A673 (cell line): ENCODE data around the gene NFATC1. TPM values are rescaled to one million over a fixed set of nuclear protein-coding genes. Genes with fewer than 3 reads are reported as not detected.

Experiments
- BruUV-seq: library from RNA; stranded (reverse); fragments of 400-500 nt; replicated peaks from 2 replicates; lab custom pipeline; 2021; lab: Mats Ljungman, UMichigan
- CTCF ChIA-PET: fragments of 300-600 bp; sonication (Branson Sonifier 250); formaldehyde crosslinking; loops from one replicate; lab custom pipeline; 2022; ENCODE audit warnings: antibody characterized with exemption; lab: Charles Lee
- POLR2A ChIA-PET: fragments of 300-600 bp; sonication (Branson Sonifier 250); formaldehyde crosslinking; loops from one replicate; lab custom pipeline; 2022; ENCODE audit warnings: antibody characterized with exemption; ENCODE audit not compliant: low non-redundant PET; lab: Charles Lee
- DNase-seq: peaks from one replicate; pipeline ENCODE4 v3.0.0-alpha.2; 2015; ENCODE audit warnings: low spot score
- H3K27ac ChIP-seq: fragments of 200-600 bp; sonication (generic); 2 replicates; pipeline ENCODE4 v1.5.1; 2016; ENCODE audit warnings: mixed run types, low read depth, mild to moderate bottlenecking, mixed read lengths, antibody characterized with exemption, low read length; ENCODE audit not compliant: poor library complexity, severe bottlenecking
- H3K27me3 ChIP-seq: fragments of 200-600 bp; sonication (generic); replicated peaks from 2 replicates; pipeline ENCODE4 v1.6.1; 2017; ENCODE audit warnings: mixed run types, low read depth, mild to moderate bottlenecking, mixed read lengths, antibody characterized with exemption, low read length; ENCODE audit not compliant: insufficient read depth, poor library complexity
- H3K36me3 ChIP-seq: fragments of 200-600 bp; sonication (generic); 2 replicates; pipeline ENCODE4 v1.6.1; 2016; ENCODE audit warnings: mixed run types, mild to moderate bottlenecking, mixed read lengths, antibody characterized with exemption, low read length; ENCODE audit not compliant: insufficient read depth, poor library complexity, severe bottlenecking
- H3K4me1 ChIP-seq: fragments of 200-600 bp; sonication (generic); 2 replicates; pipeline ENCODE4 v1.6.1; 2017; ENCODE audit warnings: mixed run types, mild to moderate bottlenecking, mixed read lengths, antibody characterized with exemption, low read length; ENCODE audit not compliant: insufficient read depth, poor library complexity, severe bottlenecking
- H3K4me3 ChIP-seq: fragments of 200-600 bp; sonication (generic); 2 replicates; pipeline ENCODE4 v1.5.1; 2016; ENCODE audit warnings: low read depth, mixed run types, mild to moderate bottlenecking, mixed read lengths, low read length; ENCODE audit not compliant: poor library complexity, severe bottlenecking
- H3K9me3 ChIP-seq: fragments of 200-600 bp; sonication (generic); 2 replicates; pipeline ENCODE4 v1.6.1; 2016; ENCODE audit warnings: mixed run types, low read depth, mild to moderate bottlenecking, mixed read lengths, antibody characterized with exemption, low read length; ENCODE audit not compliant: poor library complexity, severe bottlenecking
- CTCF ChIP-seq: fragments of 300-800, 200-600 bp; sonication (generic); conservative IDR thresholded peaks from 2 replicates; pipeline ENCODE4 v1.5.1; 2017; ENCODE audit warnings: low read depth, mild to moderate bottlenecking, antibody characterized with exemption, low read length, moderate library complexity, mixed read lengths
- EZH2 ChIP-seq: fragments of 200-600 bp; sonication (generic); IDR thresholded peaks from 2 replicates; pipeline ENCODE4 v1.6.1; 2017; ENCODE audit warnings: borderline replicate concordance, low read depth, mild to moderate bottlenecking, mixed read lengths, antibody characterized with exemption, low read length; ENCODE audit not compliant: poor library complexity, severe bottlenecking
- intact Hi-C: fragments of 100-400 bp; cut with micrococcal nuclease; formaldehyde crosslinking; loops from one replicate; pipeline ENCODE4 v1.10.0; 2022; ENCODE audit not compliant: unreplicated experiment
- total RNA-seq: library from RNA; stranded (reverse); gene quantifications from 2 replicates; pipeline ENCODE4 v1.2.3, GENCODE V29; 2021

The NFATC1 gene
- total RNA-seq, 1 experiment from 2014 or later, result 10.4 TPM

GRCh38 chr18:79400591-79401381, 5.1 kb downstream of the NFATC1 start:
- Histone ChIP-seq H3K4me1 (peaks cover 33% of the 10 kb centered on the region), H3K27me3 (no peaks in the 10 kb centered on the region), H3K27ac (peak overlapping the region; percentile 78), H3K9me3 (no peaks in the 10 kb centered on the region), H3K4me3 (peak overlapping the region; percentile 78), H3K36me3 (no peaks in the 10 kb centered on the region)
- TF ChIP-seq EZH2, result no peak
- TF ChIP-seq CTCF, result no peak
- no peak for DNase-seq
- intact Hi-C loops, result no loop called here
- POLR2A ChIA-PET, result no interaction called here
- BruUV-seq, result no TSS peak
- CTCF ChIA-PET, result no interaction called here

GRCh38 chr18:79401494-79402208, 5.9 kb downstream of the NFATC1 start:
- intact Hi-C loops, result no loop called here
- H3K9me3 ChIP-seq, result no peaks in the 10 kb centered on the region
- no peaks in the 10 kb centered on the region for H3K27me3 ChIP-seq
- H3K4me1 ChIP-seq, result peaks cover 39% of the 10 kb centered on the region
- TF ChIP-seq CTCF, result no peak
- TF ChIP-seq EZH2, result no peak
- H3K36me3 ChIP-seq, result no peaks in the 10 kb centered on the region
- CTCF ChIA-PET, result no interaction called here
- H3K4me3 ChIP-seq, result no peak overlapping the region
- POLR2A ChIA-PET, result no interaction called here
- no peak for DNase-seq
- no peak overlapping the region for H3K27ac ChIP-seq
- no TSS peak for BruUV-seq

GRCh38 chr18:79402209-79402576, 6.5 kb downstream of the NFATC1 start:
- Histone ChIP-seq H3K27me3 (no peaks in the 10 kb centered on the region), H3K9me3 (no peaks in the 10 kb centered on the region), H3K36me3 (no peaks in the 10 kb centered on the region), H3K4me3 (no peak overlapping the region), H3K27ac (no peak overlapping the region), H3K4me1 (peaks cover 39% of the 10 kb centered on the region)
- TF ChIP-seq CTCF (no peak), EZH2 (no peak)
- BruUV-seq, result no TSS peak
- no peak for DNase-seq
- ChIA-PET CTCF (no interaction called here), POLR2A (no interaction called here)
- intact Hi-C loops, result no loop called here
